DND-41 (cell line): ENCODE results near the gene PIEZO1.

ENCODE experiments used
- ATAC-seq: fragments of 200-7000 bp; cut with Tn5 transposase; 3 replicates; pipeline ENCODE4 v1.9.1; 2021; ENCODE audit warnings: low read depth; ENCODE audit not compliant: insufficient read depth
- DNase-seq: peaks from one replicate; pipeline ENCODE4 v3.0.0-alpha.2; 2020
- H2AFZ ChIP-seq: 2 replicates; pipeline ENCODE4 v1.6.0; 2012; ENCODE audit warnings: low read depth, low read length
- H3K27ac ChIP-seq: 2 replicates; pipeline ENCODE4 v1.5.1; 2012; ENCODE audit warnings: low read length, inconsistent platforms
- H3K27me3 ChIP-seq: fragments of 200-600 bp; sonication (generic); 2 replicates; pipeline ENCODE4 v1.6.0; 2012; ENCODE audit warnings: low read length, mild to moderate bottlenecking, inconsistent platforms; ENCODE audit not compliant: insufficient read depth, poor library complexity
- H3K36me3 ChIP-seq: 2 replicates; pipeline ENCODE4 v1.5.1; 2012; ENCODE audit warnings: low read length, inconsistent platforms; ENCODE audit not compliant: insufficient read depth
- H3K4me1 ChIP-seq: 2 replicates; pipeline ENCODE4 v1.5.1; 2012; ENCODE audit warnings: mild to moderate bottlenecking, low read length; ENCODE audit not compliant: insufficient read depth
- H3K4me2 ChIP-seq: 2 replicates; pipeline ENCODE4 v1.6.0; 2012; ENCODE audit warnings: mild to moderate bottlenecking, moderate library complexity, low read length, inconsistent platforms; ENCODE audit not compliant: insufficient read depth
- H3K4me3 ChIP-seq, 2 experiments: fragments of 200-600 bp in 1 of 2; shearing (Covaris generic) in 1 of 2; 2 replicates each; pipeline ENCODE4 v1.5.1; 2012 to 2016; ENCODE audit warnings: inconsistent platforms in 2 of 2, low read length in 2 of 2, mild to moderate bottlenecking in 2 of 2, low read depth in 1 of 2, moderate library complexity in 1 of 2
- H3K79me2 ChIP-seq: 2 replicates; pipeline ENCODE4 v1.6.0; 2012; ENCODE audit warnings: low read length, inconsistent platforms; ENCODE audit not compliant: insufficient read depth
- H3K9ac ChIP-seq: 2 replicates; pipeline ENCODE4 v1.6.0; 2012; ENCODE audit warnings: low read depth, mild to moderate bottlenecking, inconsistent platforms, low read length, moderate library complexity
- H3K9me3 ChIP-seq: 2 replicates; pipeline ENCODE4 v1.5.1; 2012; ENCODE audit warnings: low read length, moderate library complexity, mild to moderate bottlenecking, inconsistent platforms; ENCODE audit not compliant: insufficient read depth, severe bottlenecking
- H4K20me1 ChIP-seq: 2 replicates; pipeline ENCODE4 v1.6.0; 2012; ENCODE audit warnings: low read length; ENCODE audit not compliant: insufficient read depth
- EZH2 ChIP-seq: IDR thresholded peaks from 3 replicates; pipeline ENCODE4 v1.6.1; 2012; ENCODE audit warnings: borderline replicate concordance, low read depth, mild to moderate bottlenecking, moderate library complexity, low read length, inconsistent platforms; ENCODE audit not compliant: severe bottlenecking
- TF ChIP-seq, protein P1 (sequence below): IDR thresholded peaks from 2 replicates; pipeline ENCODE4 v1.5.1; 2012; ENCODE audit warnings: borderline replicate concordance, low read length, moderate library complexity, mild to moderate bottlenecking; ENCODE audit not compliant: poor library complexity, severe bottlenecking; ENCODE audit errors: extremely low read depth

Gene PIEZO1

DNA sequence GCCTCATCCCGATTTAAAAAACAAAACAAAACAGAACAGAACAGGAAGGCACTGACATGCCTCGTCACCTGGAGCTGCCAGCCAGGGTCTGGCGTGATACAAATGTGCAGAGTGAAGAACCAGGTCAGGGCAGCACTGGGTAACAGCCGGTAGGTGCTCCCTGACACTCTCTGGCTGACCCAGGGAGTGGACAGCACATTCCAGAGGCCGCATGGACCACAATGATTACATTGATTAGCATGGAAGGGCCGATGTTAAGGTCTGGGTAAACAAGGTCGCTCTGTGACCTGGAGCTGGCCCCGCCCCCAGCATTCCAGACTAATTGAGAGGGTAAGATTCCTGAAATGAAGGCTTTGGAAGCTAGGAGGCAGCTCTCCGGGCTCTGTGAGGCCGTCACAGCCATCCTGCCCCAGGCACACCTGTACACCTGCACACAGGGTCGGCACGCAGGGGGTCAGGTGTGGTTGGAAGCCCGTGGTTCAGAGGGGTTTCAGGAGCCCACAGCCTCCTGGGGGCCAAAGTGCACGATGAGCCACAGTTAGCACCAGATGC is 21.4 kb downstream of the PIEZO1 start:
- no peaks in the 10 kb centered on the region for H3K27me3 ChIP-seq
- H3K9me3 ChIP-seq, result no peaks in the 10 kb centered on the region
- TF ChIP-seq, protein P1, sequence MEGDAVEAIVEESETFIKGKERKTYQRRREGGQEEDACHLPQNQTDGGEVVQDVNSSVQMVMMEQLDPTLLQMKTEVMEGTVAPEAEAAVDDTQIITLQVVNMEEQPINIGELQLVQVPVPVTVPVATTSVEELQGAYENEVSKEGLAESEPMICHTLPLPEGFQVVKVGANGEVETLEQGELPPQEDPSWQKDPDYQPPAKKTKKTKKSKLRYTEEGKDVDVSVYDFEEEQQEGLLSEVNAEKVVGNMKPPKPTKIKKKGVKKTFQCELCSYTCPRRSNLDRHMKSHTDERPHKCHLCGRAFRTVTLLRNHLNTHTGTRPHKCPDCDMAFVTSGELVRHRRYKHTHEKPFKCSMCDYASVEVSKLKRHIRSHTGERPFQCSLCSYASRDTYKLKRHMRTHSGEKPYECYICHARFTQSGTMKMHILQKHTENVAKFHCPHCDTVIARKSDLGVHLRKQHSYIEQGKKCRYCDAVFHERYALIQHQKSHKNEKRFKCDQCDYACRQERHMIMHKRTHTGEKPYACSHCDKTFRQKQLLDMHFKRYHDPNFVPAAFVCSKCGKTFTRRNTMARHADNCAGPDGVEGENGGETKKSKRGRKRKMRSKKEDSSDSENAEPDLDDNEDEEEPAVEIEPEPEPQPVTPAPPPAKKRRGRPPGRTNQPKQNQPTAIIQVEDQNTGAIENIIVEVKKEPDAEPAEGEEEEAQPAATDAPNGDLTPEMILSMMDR, result no peak
- TF ChIP-seq EZH2, result no peak
- no peak overlapping the region for H3K4me3 ChIP-seq
- DNase-seq, result no peak
- peaks cover 95% of the 10 kb centered on the region for H4K20me1 ChIP-seq
- H3K4me1 ChIP-seq, result no peaks in the 10 kb centered on the region
- H3K79me2 ChIP-seq, result peaks cover 95% of the 10 kb centered on the region
- no peak overlapping the region for H3K9ac ChIP-seq
- H3K36me3 ChIP-seq, result peaks cover 40% of the 10 kb centered on the region
- no peak overlapping the region for H3K4me2 ChIP-seq
- H2AFZ ChIP-seq, result no peak overlapping the region
- H3K27ac ChIP-seq, result no peak overlapping the region
- ATAC-seq, result no peak

DNA sequence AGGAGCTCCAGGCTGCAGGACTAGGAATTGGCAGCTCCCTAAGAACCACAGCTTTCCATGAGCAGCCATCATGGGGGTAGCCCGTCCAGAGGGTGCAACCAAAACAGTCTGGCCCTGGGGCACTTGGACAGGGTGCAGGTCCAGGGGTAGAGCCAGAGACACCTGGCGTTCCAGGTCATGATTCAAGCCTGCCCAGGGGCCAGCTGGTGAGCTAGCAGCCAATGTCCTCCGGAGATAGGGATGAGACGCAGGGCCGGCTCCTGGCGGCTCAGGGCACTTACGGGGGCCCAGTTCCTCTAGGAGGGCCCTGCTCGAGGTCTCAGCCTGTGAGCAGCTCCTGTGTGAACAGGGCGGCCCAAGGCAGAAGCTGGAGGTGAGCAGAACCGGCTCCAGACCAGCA is 22.1 kb downstream of the PIEZO1 start:
- no peak overlapping the region for H3K9ac ChIP-seq
- TF ChIP-seq, protein P1, result no peak
- no peak for TF ChIP-seq EZH2
- no peaks in the 10 kb centered on the region for H3K9me3 ChIP-seq
- peaks cover 95% of the 10 kb centered on the region for H4K20me1 ChIP-seq
- DNase-seq (no peak), ATAC-seq (no peak)
- no peak overlapping the region for H3K4me3 ChIP-seq
- H3K4me1 ChIP-seq, result no peaks in the 10 kb centered on the region
- no peak overlapping the region for H3K4me2 ChIP-seq
- no peak overlapping the region for H2AFZ ChIP-seq
- H3K36me3 ChIP-seq, result peaks cover 44% of the 10 kb centered on the region
- H3K79me2 ChIP-seq, result peaks cover 95% of the 10 kb centered on the region
- H3K27ac ChIP-seq, result no peak overlapping the region
- H3K27me3 ChIP-seq, result no peaks in the 10 kb centered on the region

DNA sequence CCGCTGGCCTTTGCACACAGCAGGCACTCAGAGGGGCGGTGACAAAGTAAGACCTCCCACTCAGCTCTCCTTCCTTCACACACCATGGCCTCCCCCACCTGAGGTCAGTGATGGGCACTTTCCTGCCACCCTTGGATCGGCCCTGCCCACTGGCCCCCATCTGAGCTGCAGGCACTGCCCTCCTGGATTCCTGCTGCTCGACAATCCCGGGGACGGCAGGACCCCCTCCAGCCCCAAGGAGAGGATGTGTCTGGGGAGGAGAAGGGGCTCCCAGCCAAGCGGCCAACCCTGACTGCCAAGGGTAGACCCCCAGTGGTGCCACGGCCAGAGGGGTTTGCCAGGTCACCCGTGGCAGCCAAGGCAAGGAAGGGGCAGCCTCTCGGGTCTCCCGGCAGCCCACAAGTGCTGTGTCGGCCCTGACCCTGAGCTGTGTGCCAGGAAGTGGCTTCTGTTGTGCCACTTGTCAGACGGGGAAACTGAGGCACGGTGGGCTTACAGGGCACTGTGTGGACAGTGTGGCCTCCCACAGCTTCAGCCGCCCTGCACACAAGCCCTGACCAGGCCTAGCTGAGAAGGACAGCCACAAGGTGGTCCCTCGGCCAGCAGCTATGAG is 22.7 kb downstream of the PIEZO1 start:
- H3K79me2 ChIP-seq, result peaks cover 95% of the 10 kb centered on the region

More for the DNA sequence above, 22.7 kb downstream of the PIEZO1 start:
- DNase-seq (no peak), ATAC-seq (no peak)
- Histone ChIP-seq H3K4me3 (no peak overlapping the region), H3K4me2 (no peak overlapping the region), H3K9me3 (no peaks in the 10 kb centered on the region), H3K36me3 (peaks cover 44% of the 10 kb centered on the region), H3K27ac (no peak overlapping the region), H4K20me1 (peaks cover 95% of the 10 kb centered on the region), H2AFZ (no peak overlapping the region), H3K27me3 (no peaks in the 10 kb centered on the region), H3K4me1 (no peaks in the 10 kb centered on the region), H3K9ac (no peak overlapping the region)
- TF ChIP-seq, protein P1, result no peak
- no peak for TF ChIP-seq EZH2
